SIG-M5 (cell line): ENCODE data around the gene NUAK1.
"Not testable (repeated sequence)": the region's sequence is repeated elsewhere in the genome, so short reads cannot be mapped to it uniquely, and the experiment has no call there.

Experiments used
- DNase-seq: peaks from one replicate; lab custom pipeline; 2025; lab: John Stamatoyannopoulos, UW

Gene NUAK1

DNA sequence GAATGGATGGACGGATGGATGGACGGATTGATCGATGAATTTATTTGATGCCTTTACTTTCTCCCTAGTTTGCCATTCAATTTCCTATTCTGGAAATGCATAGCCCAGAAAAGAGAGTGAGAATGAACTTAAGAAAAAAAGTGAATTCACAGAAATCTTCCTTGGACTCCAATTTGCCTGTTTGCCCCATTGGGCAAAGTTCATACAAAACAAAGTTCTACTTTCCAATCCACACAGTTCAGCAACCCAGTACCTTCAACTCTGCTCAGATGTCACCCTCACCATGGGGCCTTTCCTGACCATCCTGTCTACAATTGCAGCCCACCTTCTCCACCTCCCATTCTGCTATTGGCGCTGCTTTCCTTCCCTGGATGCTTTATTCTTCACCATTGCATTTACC, 8.2 kb upstream of the NUAK1 start:
- DNase-seq, result no peak

GRCh38 chr12:106145539-106146447, 7.0 kb upstream of the NUAK1 start:
- no peak for DNase-seq

- DNase-seq, result no peak
Observed at GRCh38 chr12:106144847-106145246, 6.1 kb upstream of the NUAK1 start.

DNA sequence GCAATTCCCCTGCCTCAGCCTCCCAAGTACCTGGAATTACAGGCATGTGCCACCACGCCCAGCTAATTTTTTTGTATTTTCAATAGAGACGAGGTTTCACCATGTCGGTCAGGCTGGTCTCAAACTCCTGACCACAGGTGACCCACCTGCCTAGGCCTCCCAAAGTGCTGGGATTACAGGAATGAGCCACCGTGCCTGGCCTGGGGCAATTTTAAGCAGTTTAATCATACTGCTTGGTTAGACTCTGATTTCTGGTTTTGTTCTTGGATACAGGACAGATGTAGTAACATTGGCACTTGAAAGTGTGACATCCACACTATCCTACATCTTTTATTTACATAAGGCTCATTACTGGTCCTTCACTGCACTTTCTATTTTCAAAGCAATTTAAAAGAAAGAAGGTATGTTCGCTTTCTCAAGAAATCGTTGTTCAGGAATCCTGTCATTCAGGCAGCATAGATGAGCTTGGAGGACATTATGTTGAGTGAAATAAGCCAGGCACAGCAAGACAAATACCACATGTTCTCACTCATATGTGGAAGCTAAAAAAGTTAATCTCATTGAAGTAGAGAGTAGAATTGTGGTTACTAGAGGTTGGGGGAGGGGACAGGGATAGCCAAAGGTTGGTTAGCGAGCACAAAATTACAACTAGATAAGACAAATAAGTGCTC, 4.0 kb upstream of the NUAK1 start:
- no peak for DNase-seq

- not testable (repeated sequence) for DNase-seq
Observed at GRCh38 chr12:106141920-106142319, 3.2 kb upstream of the NUAK1 start.

DNA sequence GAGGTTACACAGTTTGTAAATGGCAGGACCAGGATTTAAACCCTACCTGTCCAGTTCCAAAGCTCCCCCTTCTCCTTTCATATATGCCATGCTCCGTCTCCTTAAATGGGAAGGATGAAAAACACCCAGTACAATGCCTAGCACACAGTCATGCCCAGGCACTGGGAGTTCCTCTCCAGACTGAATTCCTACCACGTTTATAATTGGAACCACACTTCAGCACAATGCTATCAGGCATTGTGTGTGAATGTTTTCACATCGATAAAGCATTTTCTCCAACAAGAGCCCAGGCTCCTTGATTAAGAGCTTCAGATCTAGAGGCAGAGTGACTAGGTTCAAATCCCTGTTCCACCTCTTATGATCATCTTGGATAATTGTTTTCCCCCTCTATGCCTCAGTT, 2.7 kb upstream of the NUAK1 start:
- no peak for DNase-seq

GRCh38 chr12:106141003-106141402, 2.2 kb upstream of the NUAK1 start:
- DNase-seq, result no peak

- no peak for DNase-seq
Observed at GRCh38 chr12:106140223-106140986, 1.7 kb upstream of the NUAK1 start.

GRCh38 chr12:106139422-106140171, 843 bp upstream of the NUAK1 start:
- no peak for DNase-seq

DNA sequence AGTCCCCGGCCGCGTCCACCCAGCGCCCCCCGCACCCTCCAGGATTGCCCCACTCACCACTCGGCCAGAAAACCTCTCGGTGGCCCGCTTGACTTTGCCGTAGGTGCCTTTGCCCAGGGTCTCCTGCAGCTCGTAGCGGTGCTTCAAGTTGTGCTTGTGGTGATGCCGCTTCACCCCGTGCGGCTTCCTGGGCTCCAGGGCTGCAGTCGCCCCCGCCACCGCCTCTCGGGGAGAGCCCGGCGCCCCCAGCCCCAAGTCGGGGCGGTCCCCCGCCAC, 459 bp downstream of the NUAK1 start:
- DNase-seq, result no peak

DNA sequence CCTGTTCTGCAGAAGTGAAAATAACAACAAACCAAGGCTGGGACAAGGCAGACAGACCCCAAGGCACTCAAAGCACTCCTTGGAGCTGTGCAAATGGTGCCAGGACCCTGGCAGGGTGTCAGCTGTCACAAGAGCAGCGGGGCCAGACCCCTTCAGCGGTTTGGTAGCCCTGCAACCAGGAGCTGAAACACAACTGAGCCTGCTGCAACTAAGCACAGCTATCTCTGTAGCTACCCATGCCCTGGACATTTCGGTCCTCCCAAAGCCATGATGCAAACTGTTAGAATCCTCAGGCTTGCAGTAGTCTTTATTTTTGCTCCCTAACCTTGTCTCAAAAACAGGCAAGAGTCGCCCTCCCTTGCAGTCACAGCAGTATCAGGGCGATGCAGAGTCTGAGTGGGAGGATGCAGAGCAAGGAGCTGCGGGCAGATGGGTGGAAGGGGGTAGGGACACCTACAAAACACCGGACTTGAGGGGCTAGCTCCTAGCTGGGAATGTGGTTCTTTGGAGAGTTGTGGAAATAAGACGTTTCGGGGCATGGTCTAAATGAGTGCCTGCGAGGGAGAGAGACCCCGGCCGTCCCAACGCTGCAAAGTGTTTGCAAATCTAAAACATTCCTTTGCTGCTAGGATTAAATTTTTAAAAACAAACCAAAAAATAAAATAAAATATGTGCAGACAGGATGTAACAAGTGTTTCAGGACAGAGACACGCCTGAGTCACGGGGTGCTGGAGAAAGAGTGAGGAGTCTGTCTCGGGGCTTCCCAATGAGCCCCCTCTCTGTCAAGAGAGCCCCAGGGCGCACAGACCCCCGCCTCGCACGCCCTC, 1.0 kb downstream of the NUAK1 start:
- no peak for DNase-seq

- DNase-seq, result no peak
Observed at GRCh38 chr12:106136263-106136662, 2.5 kb downstream of the NUAK1 start.

DNA sequence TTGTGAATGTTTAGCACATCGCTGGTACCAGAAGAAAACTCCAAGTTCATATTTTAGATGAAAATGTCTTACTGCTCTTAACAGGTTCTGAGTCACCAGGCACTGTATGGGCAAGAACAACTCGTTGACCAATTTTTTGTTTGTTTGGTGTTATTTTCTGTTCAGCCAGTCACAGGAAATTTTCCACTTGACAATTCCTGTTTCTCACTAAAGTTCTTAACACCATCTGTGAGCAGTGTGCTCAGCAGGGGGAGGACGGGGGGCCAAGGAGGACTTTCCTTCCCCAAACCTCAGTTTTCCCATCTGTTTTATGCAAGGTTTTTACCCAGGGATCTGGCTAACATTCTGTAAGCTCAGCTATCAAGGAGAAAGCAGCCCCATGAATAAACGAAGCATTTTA, 3.0 kb downstream of the NUAK1 start:
- DNase-seq, result no peak

- DNase-seq, result no peak
Observed at GRCh38 chr12:106135075-106135474, 3.7 kb downstream of the NUAK1 start.

- no peak for DNase-seq
Observed at GRCh38 chr12:106134294-106134949, 4.3 kb downstream of the NUAK1 start.

DNA sequence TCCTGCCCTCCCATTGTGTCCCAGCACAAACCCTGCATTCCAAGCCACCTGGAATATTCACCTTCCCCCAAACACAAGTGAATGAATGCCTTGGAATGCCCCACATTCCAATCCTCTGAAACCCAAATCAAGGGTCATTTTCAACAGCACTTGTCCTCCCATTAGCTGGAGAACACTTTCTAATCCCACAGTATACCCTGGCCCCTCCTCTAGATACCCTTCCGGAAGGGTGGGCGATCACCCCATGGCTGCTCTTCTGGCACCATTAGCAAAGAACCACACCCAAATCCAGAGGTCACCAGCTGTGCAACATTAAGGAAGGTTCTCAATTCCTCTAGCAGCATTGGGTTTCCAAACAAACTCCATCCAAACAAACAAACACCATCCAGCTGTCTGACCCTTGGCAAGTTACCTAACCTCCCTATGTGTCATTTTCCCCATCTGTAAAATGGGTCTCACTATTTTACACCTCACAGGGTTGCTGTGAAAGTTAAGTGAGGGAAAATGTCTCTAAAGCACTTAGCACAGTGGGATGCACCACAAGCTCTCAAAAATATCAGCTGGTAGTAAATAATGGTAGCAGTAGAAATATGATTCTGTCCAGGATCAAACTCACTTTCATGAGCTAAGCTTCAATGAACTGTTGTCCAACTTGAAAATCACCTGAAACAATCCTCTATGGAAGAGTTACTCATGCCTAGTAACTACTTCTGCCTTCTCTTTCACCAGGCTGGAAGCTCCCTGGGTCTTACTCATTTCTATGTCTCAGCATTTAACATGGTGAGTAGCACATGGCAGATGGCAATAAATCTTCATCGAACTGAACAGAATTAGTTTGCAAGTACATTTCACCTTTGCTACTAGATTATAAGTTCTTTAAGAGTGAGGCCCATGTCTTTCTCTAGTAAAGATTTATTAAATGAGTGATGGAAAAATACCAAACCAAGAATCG, 5.3 kb downstream of the NUAK1 start:
- DNase-seq, result no peak

DNA sequence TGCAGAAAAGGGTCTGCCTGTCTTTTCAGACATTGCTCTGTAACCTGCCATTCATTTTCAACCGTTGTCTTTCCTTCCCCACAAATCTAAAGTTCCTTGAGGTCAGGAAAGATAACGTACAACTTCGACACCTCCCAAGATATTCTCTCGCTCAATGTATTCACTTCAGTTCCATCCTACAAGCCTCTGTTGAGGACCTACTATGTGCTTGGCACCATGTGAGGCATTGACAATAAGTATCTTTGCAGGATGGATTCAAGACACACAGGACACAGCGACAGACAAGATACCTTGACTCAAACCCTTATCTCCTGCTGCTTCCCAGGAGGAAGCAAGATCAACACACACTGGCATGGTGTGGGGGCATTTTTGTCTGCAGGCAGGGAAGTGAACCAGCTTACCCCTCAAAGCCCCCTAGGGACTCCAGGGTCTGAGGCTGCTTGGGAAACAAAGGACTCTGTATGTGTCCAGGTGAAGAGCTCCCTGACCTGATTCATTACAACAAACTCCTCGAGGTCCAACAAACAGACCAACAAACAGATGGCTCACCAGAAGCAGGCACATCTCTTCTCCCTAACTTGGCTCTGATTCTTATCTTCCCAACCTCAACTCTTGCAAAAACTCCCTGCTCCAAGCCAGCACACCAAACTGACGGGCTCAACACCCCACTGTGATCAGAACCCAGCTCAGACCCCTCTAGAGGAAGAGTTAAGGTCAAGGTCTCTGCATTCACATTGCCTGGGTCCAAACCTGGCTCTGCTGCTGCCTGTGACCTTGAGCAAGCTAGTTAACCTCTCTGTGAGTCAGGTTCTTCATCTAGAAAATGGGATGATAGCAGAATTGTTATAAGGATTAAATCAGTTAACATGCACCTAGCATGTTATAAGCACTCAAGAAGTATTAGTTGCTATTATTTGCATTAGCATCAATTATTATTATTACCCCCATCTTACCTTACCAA, 6.3 kb downstream of the NUAK1 start:
- no peak for DNase-seq

- no peak for DNase-seq
Observed at GRCh38 chr12:106131676-106132075, 7.1 kb downstream of the NUAK1 start.
